Esophagus squamous epithelium (tissue), 5 donors: ENCODE results near the gene NCKAP5. TPM values are rescaled to one million over a fixed set of nuclear protein-coding genes. Genes with fewer than 3 reads are reported as not detected.

Source experiments
- DNase-seq: peaks from one replicate; lab custom pipeline; 2025; lab: John Stamatoyannopoulos, UW
- H3K27ac ChIP-seq, 4 donors: fragments of 200-600 bp; sonication (generic); one replicate each; pipeline ENCODE4 v1.5.1; 2016 to 2019; ENCODE audit warnings: mild to moderate bottlenecking in 1 of 4
- H3K27me3 ChIP-seq, 4 donors: fragments of 200-600 bp; sonication (generic); 1 replicate in 3 of 4; 2 replicates in 1 of 4; pipeline versions ENCODE4 v1.5.1 to v1.6.0; 2017 to 2021; ENCODE audit warnings: antibody characterized with exemption in 1 of 4
- H3K36me3 ChIP-seq, 3 donors: fragments of 200-600 bp; sonication (generic); one replicate each; pipeline ENCODE4 v1.5.1; 2016 to 2019
- H3K4me1 ChIP-seq, 3 donors: fragments of 200-600 bp; sonication (generic); one replicate each; pipeline ENCODE4 v1.5.1; 2017 to 2019
- H3K4me3 ChIP-seq, 4 donors: fragments of 200-600 bp; sonication (generic); 1 replicate in 3 of 4; 2 replicates in 1 of 4; pipeline ENCODE4 v1.5.1; 2016 to 2019; ENCODE audit warnings: mild to moderate bottlenecking in 2 of 4, moderate library complexity in 1 of 4
- H3K9me3 ChIP-seq, 3 donors: fragments of 200-600 bp; sonication (generic); one replicate each; pipeline ENCODE4 v1.5.1; 2016 to 2019
- POLR2A ChIP-seq, 4 donors: fragments of 450-650 bp; IDR thresholded peaks; one replicate each; pipeline ENCODE4 v1.6.1; 2017; ENCODE audit warnings: antibody characterized with exemption in 4 of 4, mild to moderate bottlenecking in 4 of 4, moderate library complexity in 3 of 4
- WGBS, 2 donors: methylation state at CpG; one replicate each; pipeline ENCODE4 v1.1.5; 2018; 5-methylcytosine and 5-hydroxymethylcytosine counted together
- intact Hi-C: fragments of 100-400 bp; cut with DNase I; formaldehyde crosslinking; loops from one replicate; pipeline ENCODE4 v1.15.0; 2022
- total RNA-seq, 4 donors: library from RNA; depleted of rRNA; stranded (reverse); fragments of >200 nt; gene quantifications; one replicate each; pipeline ENCODE4 v1.1.0, GENCODE V29; 2016
- TF ChIP-seq, protein P1 (sequence below), 6 experiments: fragments of 450-650 bp in 4 of 6; fragments of 200-600 bp in 2 of 6; sonication (generic) in 2 of 6; IDR thresholded peaks; one replicate each; pipeline ENCODE4 v1.5.1; 2016 to 2019; ENCODE audit warnings: antibody characterized with exemption in 6 of 6, mild to moderate bottlenecking in 4 of 6, moderate library complexity in 4 of 6
- donor health status: DM: yes; HTN: yes; CAD: no.

Gene NCKAP5
- total RNA-seq, 4 donors from 2014 or later, result 4.5 to 6.9 (median 5.3) TPM

GRCh38 chr2:133040170-133040569, 528.1 kb downstream of the NCKAP5 start:
- no peaks in the 10 kb centered on the region for H3K27me3 ChIP-seq

GRCh38 chr2:133039531-133039930, 528.7 kb downstream of the NCKAP5 start:
- intact Hi-C loops, result no loop called here
- Histone ChIP-seq H3K4me1 (no peaks in the 10 kb centered on the region), H3K27ac (no peak overlapping the region), H3K27me3 (no peaks in the 10 kb centered on the region), H3K9me3 (peaks cover 0 to 4% (median 0%) of the 10 kb centered on the region in 3 donors), H3K4me3 (no peak overlapping the region), H3K36me3 (no peaks in the 10 kb centered on the region)
- 47 to 85% methylated on average over 1 of the region's 1 CpG for WGBS, 2 donors
- TF ChIP-seq POLR2A (IDR thresholded peaks at IDR 0.05), result no peak
- TF ChIP-seq, protein P1, sequence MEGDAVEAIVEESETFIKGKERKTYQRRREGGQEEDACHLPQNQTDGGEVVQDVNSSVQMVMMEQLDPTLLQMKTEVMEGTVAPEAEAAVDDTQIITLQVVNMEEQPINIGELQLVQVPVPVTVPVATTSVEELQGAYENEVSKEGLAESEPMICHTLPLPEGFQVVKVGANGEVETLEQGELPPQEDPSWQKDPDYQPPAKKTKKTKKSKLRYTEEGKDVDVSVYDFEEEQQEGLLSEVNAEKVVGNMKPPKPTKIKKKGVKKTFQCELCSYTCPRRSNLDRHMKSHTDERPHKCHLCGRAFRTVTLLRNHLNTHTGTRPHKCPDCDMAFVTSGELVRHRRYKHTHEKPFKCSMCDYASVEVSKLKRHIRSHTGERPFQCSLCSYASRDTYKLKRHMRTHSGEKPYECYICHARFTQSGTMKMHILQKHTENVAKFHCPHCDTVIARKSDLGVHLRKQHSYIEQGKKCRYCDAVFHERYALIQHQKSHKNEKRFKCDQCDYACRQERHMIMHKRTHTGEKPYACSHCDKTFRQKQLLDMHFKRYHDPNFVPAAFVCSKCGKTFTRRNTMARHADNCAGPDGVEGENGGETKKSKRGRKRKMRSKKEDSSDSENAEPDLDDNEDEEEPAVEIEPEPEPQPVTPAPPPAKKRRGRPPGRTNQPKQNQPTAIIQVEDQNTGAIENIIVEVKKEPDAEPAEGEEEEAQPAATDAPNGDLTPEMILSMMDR (IDR thresholded peaks at IDR 0.05), result no peak
- no peak for DNase-seq

More at GRCh38 chr2:133040170-133040569, 528.1 kb downstream of the NCKAP5 start:
- H3K4me3 ChIP-seq, result no peak overlapping the region
- peaks cover 0 to 4% (median 0%) of the 10 kb centered on the region in 3 donors for H3K9me3 ChIP-seq
- no peaks in the 10 kb centered on the region for H3K36me3 ChIP-seq
- H3K4me1 ChIP-seq, result no peaks in the 10 kb centered on the region
- intact Hi-C loops, result no loop called here
- WGBS, 2 donors, result 88 to 95% methylated on average over 4 of the region's 4 CpGs
- no peak overlapping the region for H3K27ac ChIP-seq
- DNase-seq, result no peak
- TF ChIP-seq, protein P1 (IDR thresholded peaks at IDR 0.05), result no peak
- TF ChIP-seq POLR2A (IDR thresholded peaks at IDR 0.05), result no peak

DNA sequence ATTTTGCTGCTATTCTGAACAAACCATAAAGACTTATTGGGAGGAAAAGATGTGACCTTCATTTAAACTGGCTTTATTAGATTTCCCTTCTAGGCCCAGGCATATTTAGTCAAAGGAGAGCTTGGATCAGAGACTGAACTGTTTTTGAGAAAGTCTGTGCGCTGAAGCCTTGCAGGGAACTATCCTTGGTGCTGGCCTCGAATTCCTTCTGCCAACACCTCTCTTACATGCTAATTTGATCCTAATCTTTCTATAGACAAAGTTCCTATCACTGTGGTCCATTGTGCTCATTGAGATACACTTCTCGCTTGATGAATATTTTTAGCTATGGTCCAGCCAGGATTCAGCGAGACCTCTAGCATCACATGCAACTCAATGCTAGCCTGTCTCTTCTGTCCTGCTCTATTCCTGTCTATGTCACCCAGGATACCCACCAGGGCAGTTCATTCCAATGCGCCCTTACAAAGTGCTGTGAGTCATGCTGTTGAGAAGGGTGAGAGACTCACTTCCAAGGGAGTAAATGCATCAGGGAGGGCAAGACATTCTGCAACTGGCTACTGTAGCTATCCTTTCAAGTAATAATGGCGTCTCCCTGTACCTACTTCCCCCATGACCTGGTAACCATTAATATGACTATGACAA, 541.6 kb downstream of the NCKAP5 start:
- H3K9me3 ChIP-seq, result no peaks in the 10 kb centered on the region
- 67 to 74% methylated on average over 5 to 6 of the region's 6 CpGs for WGBS, 2 donors
- no peaks in the 10 kb centered on the region for H3K4me1 ChIP-seq
- no peaks in the 10 kb centered on the region for H3K36me3 ChIP-seq
- H3K27ac ChIP-seq, result no peak overlapping the region
- H3K4me3 ChIP-seq, result no peak overlapping the region
- no peak for DNase-seq
- no peak for TF ChIP-seq POLR2A (IDR thresholded peaks at IDR 0.05)
- TF ChIP-seq, protein P1 (IDR thresholded peaks at IDR 0.05), result no peak
- no peaks in the 10 kb centered on the region for H3K27me3 ChIP-seq
- intact Hi-C loops, result no loop called here

GRCh38 chr2:133025004-133025403, 543.3 kb downstream of the NCKAP5 start:
- no peak overlapping the region for H3K27ac ChIP-seq
- intact Hi-C loops, result no loop called here
- H3K4me1 ChIP-seq, result no peaks in the 10 kb centered on the region
- H3K4me3 ChIP-seq, result no peak overlapping the region
- TF ChIP-seq POLR2A (IDR thresholded peaks at IDR 0.05), result no peak
- TF ChIP-seq, protein P1 (IDR thresholded peaks at IDR 0.05), result no peak
- DNase-seq, result no peak
- H3K27me3 ChIP-seq, result no peaks in the 10 kb centered on the region
- no peaks in the 10 kb centered on the region for H3K36me3 ChIP-seq
- 51 to 58% methylated on average over 3 of the region's 3 CpGs for WGBS, 2 donors
- no peaks in the 10 kb centered on the region for H3K9me3 ChIP-seq

GRCh38 chr2:133012847-133013734, 555.2 kb downstream of the NCKAP5 start:
- WGBS, 2 donors, result 46 to 49% methylated on average over 5 to 6 of the region's 6 CpGs
- TF ChIP-seq, protein P1 (IDR thresholded peaks at IDR 0.05), result no peak
- no peak for TF ChIP-seq POLR2A (IDR thresholded peaks at IDR 0.05)

More at GRCh38 chr2:133012847-133013734, 555.2 kb downstream of the NCKAP5 start:
- Histone ChIP-seq H3K4me3 (no peak overlapping the region), H3K9me3 (no peaks in the 10 kb centered on the region), H3K27ac (no peak overlapping the region), H3K36me3 (no peaks in the 10 kb centered on the region), H3K27me3 (no peaks in the 10 kb centered on the region), H3K4me1 (peaks cover 0 to 16% (median 4%) of the 10 kb centered on the region in 3 donors)
- DNase-seq, result no peak
- intact Hi-C loops, result no loop called here
